ENCODE results near the gene STIP1. TPM values are rescaled to one million over a fixed set of nuclear protein-coding genes. Genes with fewer than 3 reads are reported as not detected.

Gene STIP1
- total and polyA plus RNA-seq, 2 of the 4 experiments (the other 2 are of a cell fraction): 201 to 489 TPM

- H2AK9ac ChIP-seq (replicated peaks; ENCODE audit: low read depth, low read length, poor library complexity): peak overlapping the region; percentile 100
- H4K91ac ChIP-seq (ENCODE audit: insufficient read depth, low read depth, low read length): peak overlapping the region; percentile 91
- DNase-seq: no peak
- H3K79me1 ChIP-seq (ENCODE audit: low read depth in 1 of 2, low read length in 2 of 2): peaks cover 8 to 54% of the 10 kb centered on the region in 2 experiments
- H2BK20ac ChIP-seq (ENCODE audit: low read depth, low read length): no peak overlapping the region
- peak; percentile 44; the same call in 1 of the 2 replicates for ATAC-seq (ENCODE audit: low read depth)
- CTCF ChIA-PET: interaction anchor here (0.7 to 1.7 kb wide), 6 partner anchors 8 to 552 kb away, joined by 3 to 6 read pairs (median 4); no protein-coding TSS in a partner anchor
- in situ Hi-C loops (cut with MboI; ENCODE audit: low sequenced_read_pairs) (no loop called here), dilution Hi-C loops (cut with HindIII; ENCODE audit: low sequenced_read_pairs, unreplicated experiment) (no loop called here), intact Hi-C loops (cut with micrococcal nuclease) (loop anchor here (1.0 kb wide), 1 partner anchor 33 kb away; the partner anchor contains the start of gene GPR137)
- peak overlapping the region; percentile 100 for H3K4me2 ChIP-seq (ENCODE audit: low read depth, low read length)
- no peak overlapping the region for H2BK120ac ChIP-seq (ENCODE audit: low read depth, low read length)
- H3K23ac ChIP-seq (ENCODE audit: low read depth, low read length): peak overlapping the region; percentile 94
- no peaks in the 10 kb centered on the region for H3K27me3 ChIP-seq (ENCODE audit: control insufficient read depth, insufficient read depth, low read length)
- no peaks in the 10 kb centered on the region for H3K9me1 ChIP-seq (ENCODE audit: insufficient read depth, low read length)
- H3K18ac ChIP-seq (ENCODE audit: low read depth, low read length): peak overlapping the region; percentile 68
- H2BK5ac ChIP-seq (ENCODE audit: low read depth, low read length, poor library complexity, severe bottlenecking): peak overlapping the region; percentile 77
- H2AFZ ChIP-seq (replicated peaks; ENCODE audit: low read length, poor library complexity): peak overlapping the region; percentile 87
- no peaks in the 10 kb centered on the region for H3K9me3 ChIP-seq (ENCODE audit: control insufficient read depth, insufficient read depth, low read length)
- peak overlapping the region; percentile 96 for H3K4ac ChIP-seq (ENCODE audit: low read depth, low read length)
- 0% methylated on average over 5 of the region's 23 CpGs; no CpG with 5 or more reads in 1 of the 2 experiments for WGBS, 2 experiments (ENCODE audit: extremely low coverage in 2 of 2, insufficient read length in 1 of 2)
- H3K9ac ChIP-seq (ENCODE audit: low read depth, low read length): peak overlapping the region; percentile 97
- peaks cover 10% of the 10 kb centered on the region for H3K4me1 ChIP-seq (ENCODE audit: control insufficient read depth, insufficient read depth, low read length)
- H2BK15ac ChIP-seq (ENCODE audit: low read depth, low read length): no peak overlapping the region
- peak overlapping the region; percentile 97 for H3K14ac ChIP-seq (replicated peaks; ENCODE audit: low read depth, low read length)
- POLR2A ChIA-PET (ENCODE audit: unreplicated experiment): interaction anchor here (0.7 kb wide), 1 partner anchor 12 kb away, joined by 3 read pairs; no protein-coding TSS in a partner anchor
- BruUV-seq (replicated peaks): no TSS peak
- H4K20me1 ChIP-seq (ENCODE audit: insufficient read depth, low read length): peaks cover 5% of the 10 kb centered on the region; the same call in 1 of the 2 replicates
- peak overlapping the region; percentile 89 for H2AK5ac ChIP-seq (ENCODE audit: low read depth, low read length)
- H4K5ac ChIP-seq (ENCODE audit: low read depth, low read length): peak overlapping the region; percentile 92
- peak overlapping the region; percentile 88 for H3K27ac ChIP-seq (ENCODE audit: insufficient read depth, low read length)
- peak overlapping the region; percentile 98 for H3K4me3 ChIP-seq (ENCODE audit: insufficient read depth, low read depth, low read length)
- peak overlapping the region; percentile 82; the same call in 1 of the 2 replicates for H3K56ac ChIP-seq (ENCODE audit: extremely low read depth, insufficient read depth, low read length)
- peaks cover 17% of the 10 kb centered on the region for H3K36me3 ChIP-seq (ENCODE audit: control insufficient read depth, insufficient read depth, low read length)
- H4K8ac ChIP-seq (ENCODE audit: low read depth in 2 of 2, low read length in 2 of 2): peak overlapping the region; percentile 33 to 59; a peak in 3 of 4 replicates
- TF ChIP-seq CTCF (conservative IDR thresholded peaks at IDR 0.05; ENCODE audit: low read depth, low read length) (peak; percentile 35; the same call in 1 of the 2 replicates), CEBPB (IDR thresholded peaks at IDR 0.05; ENCODE audit: low read depth, low read length) (no peak)
Observed at GRCh38 chr11:64252003-64252872, 66.3 kb downstream of the STIP1 start.
